HL-60/S4 treated with phorbol 12-myristate 13-acetate at 8.2 ng/mL for 4 days and 3 days (cell line): ENCODE data around the gene SHC1.

Experiments
- in situ Hi-C: fragments of 300-500 bp; cut with MboI; formaldehyde crosslinking; loops from 2 replicates; pipeline ENCODE4 v1.15.0; 2022; ENCODE audit warnings: low sequenced_read_pairs

Gene SHC1, protein sequence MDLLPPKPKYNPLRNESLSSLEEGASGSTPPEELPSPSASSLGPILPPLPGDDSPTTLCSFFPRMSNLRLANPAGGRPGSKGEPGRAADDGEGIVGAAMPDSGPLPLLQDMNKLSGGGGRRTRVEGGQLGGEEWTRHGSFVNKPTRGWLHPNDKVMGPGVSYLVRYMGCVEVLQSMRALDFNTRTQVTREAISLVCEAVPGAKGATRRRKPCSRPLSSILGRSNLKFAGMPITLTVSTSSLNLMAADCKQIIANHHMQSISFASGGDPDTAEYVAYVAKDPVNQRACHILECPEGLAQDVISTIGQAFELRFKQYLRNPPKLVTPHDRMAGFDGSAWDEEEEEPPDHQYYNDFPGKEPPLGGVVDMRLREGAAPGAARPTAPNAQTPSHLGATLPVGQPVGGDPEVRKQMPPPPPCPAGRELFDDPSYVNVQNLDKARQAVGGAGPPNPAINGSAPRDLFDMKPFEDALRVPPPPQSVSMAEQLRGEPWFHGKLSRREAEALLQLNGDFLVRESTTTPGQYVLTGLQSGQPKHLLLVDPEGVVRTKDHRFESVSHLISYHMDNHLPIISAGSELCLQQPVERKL

DNA sequence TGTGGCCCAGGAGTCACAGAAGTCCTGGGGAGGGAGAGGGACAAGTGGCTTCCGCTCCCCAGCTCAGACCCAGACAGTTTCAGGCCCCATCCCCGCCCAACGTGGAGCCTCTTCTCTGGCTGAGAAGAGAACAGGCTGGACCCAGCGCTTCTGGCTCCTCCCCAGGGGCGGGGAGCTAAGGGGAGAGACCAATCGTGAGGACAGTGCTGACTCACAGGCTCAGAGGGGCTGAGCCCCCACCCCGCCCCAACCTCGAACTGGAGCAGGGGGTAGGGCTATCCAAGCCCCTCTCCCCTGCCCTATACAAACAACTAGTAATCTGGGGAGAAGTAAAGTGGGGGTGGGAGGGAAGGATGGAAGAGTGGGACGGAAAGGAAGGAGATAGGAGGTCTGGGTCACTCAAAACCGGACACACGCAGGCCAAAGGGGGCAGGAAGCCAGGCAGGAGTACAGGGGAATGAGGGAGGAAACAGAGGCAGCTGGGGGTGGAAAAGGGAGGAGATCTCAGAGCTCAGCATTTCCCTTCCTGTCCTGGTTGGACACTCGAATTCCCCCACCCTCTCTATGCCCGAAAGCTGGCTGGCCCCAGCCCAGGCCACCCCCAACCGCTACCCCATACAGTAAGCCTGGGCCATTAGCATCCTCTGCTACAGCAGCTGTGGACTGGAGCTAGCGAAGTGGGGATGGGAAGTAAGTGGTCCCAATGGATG lies at the start of gene SHC1:
TSS of gene SHC1 (minus strand) at position 117 of the 710 bp plus-strand sequence. CDS start 221 bp downstream, outside the sequence.
- in situ Hi-C loops, result no loop called here

DNA sequence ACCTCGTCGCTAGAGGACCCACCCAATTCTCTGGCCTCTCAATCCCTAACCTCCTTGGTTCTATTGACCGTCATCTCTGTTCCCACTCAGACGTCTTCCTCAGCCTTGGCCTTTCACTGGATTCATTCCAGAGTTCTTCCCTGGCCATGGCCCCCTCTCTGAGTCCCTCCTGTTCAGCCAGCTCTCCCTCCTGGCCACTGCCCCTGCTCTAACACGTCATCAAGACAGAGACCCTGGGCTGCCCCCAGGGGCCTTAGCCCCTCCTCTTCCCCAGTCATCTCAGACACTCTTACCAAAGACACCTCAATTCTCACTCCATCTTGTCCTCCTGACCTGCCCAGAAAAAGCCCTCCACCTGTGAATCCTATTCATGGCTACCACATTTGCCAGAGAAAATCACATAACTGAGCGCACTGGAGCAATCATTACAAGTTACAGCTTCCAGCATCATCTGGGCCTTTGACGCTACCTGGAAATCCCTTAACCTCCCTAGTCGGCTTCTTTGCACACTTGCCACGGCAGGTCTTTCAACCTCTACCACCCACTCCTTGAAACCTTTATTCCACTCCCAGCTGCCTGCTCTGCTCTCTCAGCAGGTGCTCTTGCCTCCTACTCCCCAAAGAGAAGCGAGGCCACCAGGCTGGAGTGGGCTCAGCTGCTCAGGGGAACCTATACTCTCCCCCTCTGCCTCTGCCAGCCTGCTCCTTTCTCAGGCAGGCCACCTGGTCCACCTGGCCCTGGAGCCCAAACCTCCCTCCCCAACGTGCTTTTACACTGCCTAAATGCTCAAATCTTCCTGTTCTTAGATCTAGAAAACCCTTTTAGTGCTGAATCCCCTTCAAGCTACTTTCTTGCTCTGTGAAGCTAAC lies 49.1 kb upstream of the SHC1 start:
- in situ Hi-C loops, result no loop called here

DNA sequence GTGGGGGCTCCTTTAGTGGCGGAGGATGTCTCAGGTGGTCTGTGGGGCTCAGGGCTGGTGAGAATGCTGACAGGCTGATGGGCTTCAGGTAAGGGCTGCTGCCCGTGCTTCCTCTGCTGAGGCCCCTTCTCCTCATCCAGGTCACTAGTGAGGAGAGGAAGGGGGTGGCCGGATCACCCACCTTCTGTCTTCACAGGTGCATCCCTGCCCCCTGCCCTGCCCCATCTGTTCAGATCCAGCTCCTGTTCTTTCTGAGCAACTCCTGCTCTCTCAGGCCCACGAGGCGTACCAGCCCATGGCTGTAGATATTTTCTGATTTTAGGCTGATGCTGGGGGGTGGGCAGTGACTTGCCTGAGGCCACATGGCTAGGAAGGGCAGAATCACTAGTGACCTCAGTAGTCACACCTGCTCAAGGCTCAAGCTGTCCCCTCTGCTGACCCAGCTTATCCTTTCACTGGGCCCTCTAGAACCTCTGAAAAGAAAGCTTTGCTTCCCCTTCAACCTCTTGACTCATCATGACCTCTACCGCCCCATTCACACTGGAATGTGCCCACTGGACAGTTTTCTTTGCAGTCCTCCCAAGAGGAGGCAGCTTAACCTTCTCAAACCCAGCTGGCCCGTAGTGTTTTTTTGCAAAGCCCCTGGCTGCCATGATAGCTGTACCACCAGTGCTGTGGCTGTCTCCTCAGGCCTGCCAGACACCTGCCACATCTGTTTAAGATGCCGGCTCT lies 48.2 kb upstream of the SHC1 start:
- in situ Hi-C loops, result no loop called here

DNA sequence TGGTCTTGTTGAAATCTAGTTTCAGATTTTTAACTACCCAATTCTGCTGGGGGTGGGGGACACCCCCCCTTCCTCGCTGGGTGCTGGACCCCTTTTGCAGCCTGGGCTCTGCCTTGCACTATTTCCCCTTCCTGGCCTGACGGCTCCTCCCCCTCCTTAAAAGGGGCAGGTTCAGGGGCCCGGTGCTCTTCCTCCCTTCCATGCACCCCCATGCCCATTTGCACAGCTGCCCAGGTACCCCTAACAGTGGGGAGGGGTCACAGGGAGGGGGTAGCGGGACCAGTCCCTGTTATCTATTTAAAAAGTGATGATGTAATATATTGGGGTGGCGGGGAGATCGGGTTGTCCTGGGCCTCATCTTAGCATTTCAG lies 47.4 kb upstream of the SHC1 start:
- in situ Hi-C loops, result no loop called here

DNA sequence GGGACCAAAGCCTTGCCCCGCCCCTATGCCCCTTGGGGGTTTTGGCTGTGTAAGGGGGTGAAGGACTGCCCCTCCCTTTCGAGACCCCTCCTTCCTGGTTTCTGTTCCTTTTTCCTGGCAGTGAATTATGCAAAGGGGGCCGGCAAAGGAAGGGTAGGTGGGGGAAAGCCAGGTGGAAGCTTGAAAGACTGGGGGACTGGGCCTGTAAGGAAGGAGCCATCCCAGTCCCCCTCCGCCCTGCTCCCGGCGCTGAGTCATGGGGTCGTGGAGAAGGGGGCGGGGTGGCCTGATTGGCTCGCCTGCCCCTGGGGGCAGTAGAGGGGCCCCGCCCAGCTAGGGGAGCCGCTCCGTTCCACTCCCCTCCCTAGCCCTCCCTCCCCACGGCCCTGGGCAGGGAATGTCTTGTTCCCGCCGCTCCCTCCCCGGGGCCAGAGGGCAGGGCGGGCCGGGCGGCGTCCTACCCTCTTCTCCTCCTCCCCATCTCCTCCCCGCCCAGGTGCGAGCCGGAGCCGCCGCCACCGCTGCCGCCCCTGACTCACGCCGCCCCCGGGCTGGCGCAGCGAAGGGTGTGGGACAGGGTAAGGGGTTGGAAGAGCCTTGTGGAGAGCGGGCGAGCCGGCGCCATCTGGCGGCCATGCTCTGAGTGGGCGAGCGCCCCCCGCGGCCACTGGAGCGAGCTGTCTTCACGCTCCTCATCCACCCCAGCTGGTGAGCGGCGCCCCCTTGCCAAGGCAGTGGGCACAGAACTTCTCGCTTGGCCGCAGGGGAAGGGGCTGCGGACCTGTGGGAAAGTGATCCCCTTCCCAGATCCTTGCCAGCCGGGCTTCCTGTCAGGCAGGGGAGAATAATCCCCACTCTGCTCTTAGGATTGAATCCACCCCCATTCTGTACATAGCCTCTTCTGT lies 46.7 kb upstream of the SHC1 start:
- in situ Hi-C loops, result no loop called here

DNA sequence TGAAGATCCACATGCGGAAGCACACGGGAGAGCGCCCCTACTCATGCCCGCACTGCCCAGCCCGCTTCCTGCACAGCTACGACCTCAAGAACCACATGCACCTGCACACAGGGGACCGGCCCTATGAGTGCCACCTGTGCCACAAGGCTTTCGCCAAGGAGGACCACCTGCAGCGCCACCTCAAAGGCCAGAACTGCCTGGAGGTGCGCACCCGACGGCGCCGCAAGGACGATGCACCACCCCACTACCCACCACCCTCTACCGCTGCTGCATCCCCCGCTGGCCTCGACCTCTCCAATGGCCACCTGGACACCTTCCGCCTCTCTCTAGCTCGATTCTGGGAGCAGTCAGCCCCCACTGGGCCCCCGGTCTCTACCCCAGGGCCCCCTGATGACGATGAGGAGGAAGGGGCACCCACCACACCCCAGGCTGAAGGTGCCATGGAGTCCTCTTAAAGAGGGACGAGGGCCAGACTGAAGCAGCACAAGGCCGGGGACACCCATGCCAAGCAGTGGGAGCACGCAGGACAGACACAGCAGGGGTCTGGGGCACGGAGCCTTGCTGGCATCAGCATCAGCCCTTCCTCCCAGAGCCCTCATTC lies 45.8 kb upstream of the SHC1 start:
- in situ Hi-C loops, result no loop called here

DNA sequence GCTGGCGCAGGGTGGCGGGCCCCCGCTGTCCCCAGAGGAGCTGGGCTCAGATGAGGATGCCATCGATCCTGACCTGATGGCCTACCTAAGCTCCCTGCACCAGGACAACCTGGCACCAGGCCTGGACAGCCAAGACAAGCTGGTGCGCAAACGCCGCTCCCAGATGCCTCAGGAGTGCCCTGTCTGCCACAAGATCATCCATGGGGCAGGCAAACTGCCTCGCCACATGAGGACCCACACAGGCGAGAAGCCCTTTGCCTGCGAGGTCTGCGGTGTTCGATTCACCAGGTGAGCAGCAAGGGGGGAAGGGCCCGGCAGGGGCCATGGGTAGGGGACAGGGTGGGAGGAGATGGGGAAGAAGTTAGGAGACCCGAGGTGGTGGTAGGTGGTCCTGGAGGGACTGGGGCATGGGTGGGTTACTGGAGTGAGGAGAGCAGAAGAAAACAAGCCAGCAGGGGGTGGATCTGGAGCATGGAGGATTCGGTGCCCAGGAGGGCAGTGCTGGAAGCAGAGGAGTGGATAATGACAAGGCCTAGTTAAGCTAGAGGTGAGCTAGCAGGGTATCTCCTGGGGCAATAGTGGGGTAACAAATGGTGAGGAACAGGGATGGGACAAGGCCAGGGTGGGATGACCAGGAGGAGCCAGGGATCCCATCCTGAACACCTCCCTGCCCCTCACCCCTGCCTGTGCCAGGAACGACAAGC lies 45.1 kb upstream of the SHC1 start:
- in situ Hi-C loops, result no loop called here

DNA sequence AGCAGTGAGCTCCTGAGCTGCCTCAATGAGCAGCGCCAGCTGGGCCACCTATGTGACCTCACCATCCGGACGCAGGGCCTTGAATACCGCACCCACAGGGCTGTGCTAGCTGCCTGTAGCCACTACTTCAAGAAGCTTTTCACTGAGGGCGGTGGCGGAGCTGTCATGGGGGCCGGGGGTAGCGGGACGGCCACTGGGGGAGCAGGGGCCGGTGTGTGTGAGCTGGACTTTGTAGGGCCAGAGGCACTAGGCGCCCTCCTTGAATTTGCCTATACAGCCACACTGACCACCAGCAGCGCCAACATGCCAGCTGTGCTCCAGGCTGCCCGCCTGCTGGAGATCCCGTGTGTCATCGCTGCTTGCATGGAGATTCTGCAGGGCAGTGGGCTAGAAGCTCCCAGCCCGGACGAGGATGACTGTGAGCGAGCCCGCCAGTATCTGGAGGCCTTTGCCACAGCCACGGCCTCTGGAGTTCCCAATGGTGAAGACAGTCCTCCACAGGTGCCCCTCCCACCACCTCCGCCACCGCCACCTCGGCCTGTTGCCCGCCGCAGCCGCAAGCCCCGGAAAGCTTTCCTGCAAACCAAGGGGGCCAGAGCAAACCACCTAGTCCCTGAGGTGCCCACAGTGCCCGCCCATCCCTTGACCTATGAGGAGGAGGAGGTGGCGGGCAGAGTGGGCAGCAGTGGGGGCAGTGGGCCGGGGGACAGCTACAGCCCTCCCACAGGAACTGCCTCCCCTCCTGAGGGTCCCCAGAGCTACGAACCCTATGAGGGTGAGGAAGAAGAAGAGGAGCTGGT lies 44.4 kb upstream of the SHC1 start:
- in situ Hi-C loops, result no loop called here

DNA sequence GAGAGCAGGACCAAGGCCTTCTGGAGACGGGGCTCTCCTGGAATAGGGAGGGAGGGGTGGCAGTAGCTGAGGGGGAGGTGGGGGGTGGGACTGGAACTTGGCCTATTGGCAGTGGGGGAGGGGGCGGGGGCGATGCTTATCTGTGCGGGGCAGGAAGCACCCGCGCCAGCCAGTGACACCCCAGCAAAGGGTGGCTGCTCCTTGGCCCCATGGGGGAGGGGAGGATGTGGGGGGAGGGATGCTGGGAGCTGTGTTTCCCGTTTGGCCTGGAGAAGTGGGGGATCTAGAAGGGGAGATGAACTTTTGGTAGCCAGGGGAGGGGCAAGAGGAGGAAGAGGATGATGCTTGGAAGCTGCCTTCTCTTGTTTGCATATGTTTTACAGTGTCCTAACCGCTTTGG lies 43.1 kb upstream of the SHC1 start:
- in situ Hi-C loops, result no loop called here

DNA sequence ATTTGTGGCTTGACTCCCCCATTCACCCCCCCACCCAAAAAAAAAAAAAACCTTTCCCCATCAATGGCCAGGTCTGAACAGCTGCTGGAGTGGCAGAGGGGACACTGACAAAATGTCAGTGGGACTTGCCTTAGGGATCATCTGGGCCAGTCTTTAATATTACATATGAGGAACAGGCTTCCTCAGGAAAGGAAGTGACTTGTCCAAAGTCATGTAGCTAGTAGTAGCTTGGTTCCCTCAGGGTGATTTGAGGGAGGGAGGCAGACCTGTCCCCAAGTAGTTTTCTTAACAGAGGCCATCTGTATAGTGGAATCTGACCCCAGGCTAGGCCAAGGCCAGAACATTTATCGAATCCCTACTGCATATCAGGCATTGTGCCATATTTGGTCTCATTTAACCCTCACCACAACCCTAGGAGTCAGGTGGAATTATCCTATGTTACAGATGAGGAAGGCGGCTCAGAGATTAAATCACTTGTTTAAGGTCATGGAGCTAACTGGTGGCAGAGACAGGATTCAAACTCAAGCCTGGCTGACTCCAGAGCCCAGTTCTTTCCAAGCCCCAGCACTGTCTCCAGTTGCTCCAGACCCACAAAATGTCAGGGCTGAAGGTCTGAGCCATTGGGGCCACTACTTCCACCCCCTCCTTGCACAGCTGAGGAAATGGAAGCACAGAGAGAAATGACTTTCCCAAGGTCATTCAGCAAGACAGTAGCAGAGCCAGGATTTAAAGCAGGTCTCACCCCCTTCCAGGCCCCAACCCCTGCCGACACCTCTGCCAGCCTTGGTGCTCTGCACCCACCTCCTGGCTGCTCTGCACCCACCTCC lies 42.4 kb upstream of the SHC1 start:
- in situ Hi-C loops, result no loop called here

DNA sequence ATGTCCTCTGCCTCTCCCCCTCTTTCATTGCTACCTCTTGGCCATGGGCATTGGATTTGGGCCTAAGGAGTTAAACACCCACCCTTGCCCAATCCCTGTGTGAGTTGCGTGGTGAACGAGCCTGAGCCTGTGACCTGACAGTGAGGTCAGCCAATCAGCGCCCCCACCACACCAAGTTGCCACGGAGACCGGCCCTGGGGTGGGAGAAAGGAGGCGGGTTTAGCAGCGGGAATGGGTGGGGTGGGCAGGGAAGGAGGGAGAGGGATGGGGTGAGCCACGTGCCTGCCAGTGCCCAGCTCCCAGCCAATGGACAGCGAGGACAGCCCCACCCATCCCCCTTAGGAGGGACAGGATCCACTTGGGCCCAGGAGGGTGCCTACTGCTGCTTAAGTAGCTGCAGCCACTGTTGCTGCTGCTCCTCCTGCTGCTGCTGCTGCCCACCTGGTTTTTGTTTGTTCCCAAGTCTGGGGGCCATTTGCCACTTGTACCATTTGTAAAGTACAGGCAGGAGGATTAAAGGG lies 41.5 kb upstream of the SHC1 start:
- in situ Hi-C loops, result no loop called here

DNA sequence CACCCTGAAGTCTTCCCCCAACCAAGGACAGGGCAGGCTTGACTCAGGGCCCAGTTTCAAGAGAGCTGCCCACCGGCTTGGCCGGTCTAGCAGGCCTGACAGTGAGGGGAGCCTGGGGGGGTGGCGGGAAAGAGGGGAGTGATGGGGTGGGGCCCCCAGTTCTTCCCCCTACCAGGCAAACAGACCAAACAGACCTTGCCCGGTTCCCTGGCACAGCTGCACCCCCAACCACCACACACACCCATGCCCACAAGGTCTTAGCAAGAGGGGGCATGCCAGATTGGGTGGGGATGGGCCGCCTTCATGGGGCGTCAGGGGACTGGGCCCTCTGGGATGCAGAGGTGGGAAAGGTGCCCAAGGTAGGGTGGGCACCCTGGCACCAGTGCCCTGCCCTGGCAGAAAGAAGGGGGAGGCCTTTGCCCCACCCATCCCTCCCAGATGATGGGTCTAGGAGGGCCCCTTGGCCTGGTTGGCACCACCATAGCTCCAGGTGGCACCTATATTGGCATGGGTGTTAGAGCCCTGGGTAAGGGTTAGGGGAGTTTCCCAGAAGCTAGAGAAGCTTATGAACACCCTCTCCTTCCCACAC lies 41.0 kb upstream of the SHC1 start:
- in situ Hi-C loops, result no loop called here

DNA sequence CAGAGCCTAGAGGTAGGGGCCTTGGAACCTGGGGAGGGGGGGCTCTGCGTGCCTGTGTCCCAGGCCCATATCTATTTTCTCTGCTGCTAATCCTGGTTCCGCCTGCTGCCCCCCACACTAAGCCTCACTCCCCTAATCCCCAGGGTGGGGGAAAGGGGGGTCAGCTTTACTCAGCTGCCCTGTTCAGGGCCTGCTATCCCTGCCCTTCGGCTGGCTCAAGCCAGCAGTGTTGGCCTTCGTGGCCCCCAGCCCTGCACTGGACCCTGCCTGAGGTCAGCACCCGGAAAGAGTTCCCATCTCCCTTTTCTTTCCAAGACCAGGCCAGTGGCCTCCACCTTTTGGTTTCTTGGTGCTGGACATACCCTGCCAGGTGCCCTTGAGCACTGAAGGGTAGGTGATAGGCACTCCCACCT lies 40.5 kb upstream of the SHC1 start:
- in situ Hi-C loops, result no loop called here

DNA sequence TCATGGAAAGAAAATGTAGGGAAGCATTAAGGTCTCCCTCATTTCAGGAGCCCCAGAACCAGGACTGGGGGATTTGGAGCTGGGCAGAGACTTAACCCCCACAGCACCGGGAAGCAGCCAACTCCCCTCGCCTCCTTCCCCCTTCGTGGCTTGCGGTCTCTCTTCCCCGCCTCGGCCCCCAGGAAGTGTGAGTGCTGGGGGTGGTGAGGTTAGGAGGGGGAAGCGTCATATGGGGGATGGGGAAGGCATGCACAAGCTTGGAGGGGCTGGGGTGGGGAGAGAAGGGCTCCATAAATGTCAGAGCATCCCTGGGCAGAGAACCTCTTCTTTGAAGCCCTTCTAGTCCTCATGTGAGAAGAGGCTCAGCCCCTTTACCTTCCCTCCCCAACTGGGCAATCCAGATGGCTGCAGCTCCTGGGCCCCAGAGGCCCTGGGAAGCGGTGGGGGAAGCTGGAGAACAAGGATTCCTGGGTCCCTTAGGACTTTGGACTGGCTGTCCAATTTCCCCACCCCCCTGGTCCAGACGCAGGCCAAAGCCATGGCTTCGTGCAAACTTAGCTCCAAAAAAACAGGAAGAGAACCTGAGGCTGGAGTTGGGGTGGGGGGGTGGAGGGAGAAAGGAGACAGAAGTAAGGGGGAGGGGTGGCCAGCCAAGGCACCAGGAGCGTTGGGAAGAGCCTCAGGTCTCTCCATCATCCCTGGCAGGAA lies 39.8 kb upstream of the SHC1 start:
- in situ Hi-C loops, result no loop called here

DNA sequence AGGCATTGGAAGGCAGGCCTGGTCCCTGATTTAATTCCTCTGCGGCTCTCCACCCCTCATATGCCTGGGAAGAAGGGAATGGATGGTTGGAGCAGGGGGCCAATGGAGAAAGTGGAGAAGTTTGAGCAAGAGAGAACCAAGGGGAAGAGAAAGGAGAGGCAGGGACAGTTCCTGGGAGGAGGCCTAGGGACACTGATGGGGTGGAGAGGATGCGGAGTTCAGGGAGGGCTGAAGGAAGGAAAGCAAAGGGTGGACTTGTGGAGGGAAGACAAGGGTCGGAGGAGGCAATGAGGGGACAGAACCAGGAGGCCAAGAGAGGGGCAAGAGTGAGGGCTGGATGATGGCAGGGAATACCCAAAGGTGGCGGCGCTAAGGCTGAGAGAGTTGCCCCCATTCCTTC lies 39.2 kb upstream of the SHC1 start:
- in situ Hi-C loops, result no loop called here
